Lung (tissue), 12 donors: ENCODE measurements around the gene IGSF6. TPM values are rescaled to one million over a fixed set of nuclear protein-coding genes. Genes with fewer than 3 reads are reported as not detected.
A peak's percentile ranks its signal among the peaks of the same experiment; 100 is the strongest.

Experiments used
- ATAC-seq: fragments of 200-7000 bp; cut with Tn5 transposase; one replicate; pipeline ENCODE4 v1.9.1; 2020; ENCODE audit warnings: moderate number of reproducible peaks; ENCODE audit not compliant: insufficient read depth, low FRiP score
- DNase-seq, 3 donors: peaks; one replicate each; pipeline ENCODE4 v3.0.0-alpha.2; 2013 to 2017
- H3K27ac ChIP-seq, 2 donors: one replicate each; pipeline ENCODE4 v1.5.1; 2013; ENCODE audit warnings: mild to moderate bottlenecking in 2 of 2, moderate library complexity in 2 of 2, control low read depth in 1 of 2, inconsistent platforms in 1 of 2, low read depth in 1 of 2, low read length in 1 of 2
- H3K27me3 ChIP-seq, 3 donors: one replicate each; pipeline ENCODE4 v1.5.1; 2013; ENCODE audit warnings: low read length in 2 of 3; ENCODE audit not compliant: control insufficient read depth in 3 of 3, insufficient read depth in 3 of 3
- H3K36me3 ChIP-seq, 4 donors: one replicate each; pipeline ENCODE4 v1.5.1; 2013; ENCODE audit warnings: low read length in 4 of 4, mild to moderate bottlenecking in 1 of 4, moderate library complexity in 1 of 4; ENCODE audit not compliant: control insufficient read depth in 4 of 4, insufficient read depth in 4 of 4
- H3K4me1 ChIP-seq, 5 donors: one replicate each; pipeline ENCODE4 v1.5.1; 2013; ENCODE audit warnings: low read length in 5 of 5, mild to moderate bottlenecking in 2 of 5, moderate library complexity in 1 of 5; ENCODE audit not compliant: control insufficient read depth in 5 of 5, insufficient read depth in 5 of 5
- H3K4me3 ChIP-seq: one replicate; pipeline ENCODE4 v1.5.1; 2013; ENCODE audit warnings: mild to moderate bottlenecking, control low read depth, moderate library complexity
- H3K9ac ChIP-seq, 2 donors: one replicate each; pipeline ENCODE4 v1.5.1; 2013; ENCODE audit warnings: low read length in 2 of 2, control low read depth in 1 of 2; ENCODE audit not compliant: insufficient read depth in 1 of 2
- H3K9me3 ChIP-seq, 4 donors: one replicate each; pipeline ENCODE4 v1.5.1; 2013; ENCODE audit warnings: low read length in 3 of 4, mild to moderate bottlenecking in 1 of 4, moderate library complexity in 1 of 4; ENCODE audit not compliant: control insufficient read depth in 4 of 4, insufficient read depth in 3 of 4
- CTCF ChIP-seq: IDR thresholded peaks from 2 replicates; pipeline ENCODE4 v1.5.1; 2012; ENCODE audit warnings: mild to moderate bottlenecking; ENCODE audit errors: control extremely low read depth, extremely low read depth
- WGBS, 2 donors: extraction: QIAGEN DNeasy Blood & Tissue Kit; methylation state at CpG; one replicate each; pipeline ENCODE4 v1.1.7; 2013; 5-methylcytosine and 5-hydroxymethylcytosine counted together
- polyA plus RNA-seq, 2 donors: library from polyadenylated mRNA; stranded (reverse); fragments of 200-250 nt; gene quantifications; one replicate each; pipeline ENCODE4 v1.2.1, GENCODE V29; 2013
- total RNA-seq, 2 donors: library from RNA; depleted of rRNA in 1 of 2; stranded (reverse); fragments of >200 nt in 1 of 2; gene quantifications; one replicate each; pipeline ENCODE4 v1.2.1, GENCODE V29; 2014 to 2021
- donor health status: control.
- donor health status: control.
- donor health status: Bipolar disorder and iron deficiency.
- donor health status: healthy.
- donor health status: DM: yes; HTN: yes; CAD: no.

The IGSF6 gene
- total and polyA plus RNA-seq, 4 donors = 12.2 to 54.3 (median 38.8) TPM

DNA sequence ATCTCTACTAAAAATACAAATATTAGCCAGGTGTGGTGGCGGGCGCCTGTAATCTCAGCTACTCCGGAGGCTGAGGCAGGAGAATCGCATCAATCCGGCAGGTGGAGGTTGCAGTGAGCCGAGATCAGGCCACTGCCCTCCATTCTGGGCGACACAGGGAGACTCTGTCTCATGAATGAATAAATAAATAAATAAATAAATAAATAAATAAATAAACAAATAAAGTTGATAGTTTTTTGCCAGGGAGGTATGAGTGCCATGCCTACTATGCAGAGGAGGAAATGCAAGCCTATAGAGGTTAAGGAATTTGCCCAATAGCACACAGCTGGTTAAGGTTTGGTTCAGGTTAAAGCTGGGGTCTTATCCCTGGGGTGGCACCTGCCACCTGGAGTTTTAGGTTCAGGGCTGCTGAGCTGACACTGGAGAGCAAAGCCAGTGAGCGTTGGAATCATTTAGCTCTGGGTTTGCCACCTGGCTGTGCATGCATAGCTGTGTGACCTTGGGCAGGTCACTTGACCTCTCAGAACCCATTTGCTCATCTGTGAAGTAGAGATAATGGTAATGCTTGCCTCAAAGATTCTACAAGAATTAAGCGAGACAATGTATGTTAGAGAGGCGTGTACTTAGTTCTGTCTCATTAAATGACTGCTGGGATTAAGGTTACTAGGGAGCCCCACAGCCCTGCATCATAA is 12.5 kb upstream of the IGSF6 start:
- Histone ChIP-seq H3K9ac (no peak overlapping the region), H3K27ac (no peak overlapping the region), H3K36me3 (no peaks in the 10 kb centered on the region), H3K9me3 (no peaks in the 10 kb centered on the region), H3K4me1 (peaks cover 0 to 5% (median 0%) of the 10 kb centered on the region in 5 donors), H3K4me3 (no peak overlapping the region), H3K27me3 (peaks cover 0 to 5% (median 0%) of the 10 kb centered on the region in 3 donors)
- ATAC-seq (no peak), DNase-seq (no peak)
- no peak for TF ChIP-seq CTCF
- WGBS, 2 donors = 94 to 96% methylated on average over 10 of the region's 10 CpGs

DNA sequence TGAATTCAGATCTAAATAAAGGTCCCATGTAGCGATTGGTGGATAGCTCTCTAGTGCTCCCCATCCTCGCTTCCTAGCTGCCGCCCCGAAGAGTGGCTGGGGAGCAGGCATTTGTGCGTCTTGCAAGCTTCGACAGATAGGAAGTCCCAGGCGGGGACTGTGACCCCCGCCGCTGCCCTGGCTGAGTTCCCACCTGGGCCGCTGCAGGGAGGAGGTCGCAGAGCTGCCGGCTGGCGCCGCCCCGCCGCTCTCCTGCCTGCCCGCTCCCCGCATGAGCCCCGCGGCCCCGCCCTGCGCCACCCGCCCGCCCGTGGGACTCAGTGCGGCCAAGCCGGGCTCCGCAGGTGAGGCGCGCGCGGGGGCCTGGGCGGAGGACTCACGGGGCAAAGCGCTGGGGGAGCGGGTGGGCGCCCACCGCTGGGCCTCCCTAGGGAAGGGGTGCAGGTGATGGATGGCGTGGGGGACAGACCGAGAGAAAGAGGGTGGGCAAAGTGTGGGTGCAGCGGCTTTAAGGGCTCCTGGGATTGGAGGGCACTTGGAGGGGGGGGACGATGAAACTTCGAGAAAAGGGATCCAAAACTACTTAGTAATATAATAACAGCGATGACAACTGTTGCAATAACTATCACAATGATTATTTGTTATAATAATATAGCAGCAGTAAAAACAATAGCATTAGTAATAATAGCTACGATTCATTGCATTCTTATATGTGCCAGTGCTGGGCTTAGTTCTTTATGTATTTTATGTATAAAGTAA is 11.7 kb upstream of the IGSF6 start, which contains the start of gene OTOA:
Gene OTOA, plus strand, starts transcription at position 80 of the 759 bp plus-strand sequence. CDS start 14,547 bp downstream, outside the sequence.
- peak in 2 of 3 donors; percentile 15 to 27 for DNase-seq
- H3K27me3 ChIP-seq = peaks cover 0 to 5% (median 0%) of the 10 kb centered on the region in 3 donors
- no peak within 1 kb of the TSS for H3K4me3 ChIP-seq
- TF ChIP-seq CTCF = no peak
- ATAC-seq = no peak
- H3K9ac ChIP-seq = no peak within 1 kb of the TSS
- peaks cover 0 to 5% (median 0%) of the 10 kb centered on the region in 5 donors for H3K4me1 ChIP-seq
- 11 to 12% methylated on average over 38 to 45 of the region's 45 CpGs for WGBS, 2 donors
- no peaks in the 10 kb centered on the region for H3K36me3 ChIP-seq
- H3K9me3 ChIP-seq = no peaks in the 10 kb centered on the region
- H3K27ac ChIP-seq = no peak within 1 kb of the TSS

DNA sequence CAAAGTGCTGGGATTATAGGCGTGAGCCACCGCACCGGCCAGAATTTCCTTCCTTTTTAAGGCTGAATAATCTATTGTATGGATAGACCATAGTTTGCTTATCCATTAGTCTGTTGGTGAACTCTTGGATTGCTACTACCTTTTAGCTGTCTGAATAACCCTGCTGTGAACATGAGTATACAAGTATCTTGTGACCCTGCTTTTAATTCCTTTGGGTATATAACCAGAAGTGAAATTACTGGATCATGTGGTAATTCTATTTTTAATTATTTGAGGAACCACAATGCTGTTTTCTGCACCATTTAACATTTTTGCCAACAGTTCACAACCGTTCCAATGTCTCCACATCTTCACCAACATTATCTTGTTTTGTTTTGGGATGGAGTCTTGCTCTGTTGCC is 6.7 kb upstream of the IGSF6 start:
- DNase-seq = no peak
- WGBS, 2 donors = 81 to 87% methylated on average over 4 of the region's 4 CpGs
- no peak overlapping the region for H3K9ac ChIP-seq
- H3K36me3 ChIP-seq = peaks cover 0 to 10% (median 3%) of the 10 kb centered on the region in 4 donors
- no peak overlapping the region for H3K27ac ChIP-seq
- ATAC-seq = no peak
- peaks cover 0 to under 1% (median 0%) of the 10 kb centered on the region in 3 donors for H3K27me3 ChIP-seq
- H3K4me3 ChIP-seq = no peak overlapping the region
- peaks cover 0 to 3% (median 0%) of the 10 kb centered on the region in 5 donors for H3K4me1 ChIP-seq
- no peaks in the 10 kb centered on the region for H3K9me3 ChIP-seq
- no peak for TF ChIP-seq CTCF
